OCI-LY7 (cell line): ENCODE measurements around the gene RASAL2. TPM values are rescaled to one million over a fixed set of nuclear protein-coding genes. Genes with fewer than 3 reads are reported as not detected.

Experiments
- BruUV-seq: library from RNA; stranded (reverse); fragments of 400-500 nt; replicated peaks from 2 replicates; lab custom pipeline; 2021; lab: Mats Ljungman, UMichigan
- CTCF ChIA-PET: fragments of 300-600 bp; sonication (Branson Sonifier 250); formaldehyde crosslinking; loops from one replicate; lab custom pipeline; 2022; ENCODE audit warnings: antibody characterized with exemption; ENCODE audit not compliant: unreplicated experiment; lab: Charles Lee
- POLR2A ChIA-PET: fragments of 300-600 bp; sonication (Branson Sonifier 250); formaldehyde crosslinking; loops from one replicate; lab custom pipeline; 2022; ENCODE audit warnings: antibody characterized with exemption; lab: Charles Lee
- DNase-seq: peaks from one replicate; pipeline ENCODE4 v3.0.0-alpha.2; 2015; ENCODE audit warnings: low spot score
- H2AFZ ChIP-seq: fragments of 200-600 bp; sonication (generic), shearing (Covaris generic); 2 replicates; pipeline ENCODE4 v1.6.1; 2014; ENCODE audit warnings: mild to moderate bottlenecking, antibody characterized with exemption, low read length, moderate library complexity
- H3K27ac ChIP-seq: fragments of 200-600 bp; sonication (generic); 2 replicates; pipeline ENCODE4 v1.5.1; 2014; ENCODE audit warnings: mixed run types, low read depth, mild to moderate bottlenecking, moderate library complexity, low read length, inconsistent platforms; ENCODE audit not compliant: poor library complexity, severe bottlenecking
- H3K36me3 ChIP-seq: fragments of 200-600 bp; sonication (generic); 2 replicates; pipeline ENCODE4 v1.6.1; 2014; ENCODE audit warnings: mild to moderate bottlenecking, antibody characterized with exemption, low read length, moderate library complexity, mixed read lengths; ENCODE audit not compliant: insufficient read depth
- H3K4me1 ChIP-seq: fragments of 200-600 bp; sonication (generic); 2 replicates; pipeline ENCODE4 v1.5.1; 2014; ENCODE audit warnings: mild to moderate bottlenecking, low read length; ENCODE audit not compliant: insufficient read depth, poor library complexity, severe bottlenecking
- H3K4me2 ChIP-seq: fragments of 200-600 bp; sonication (generic); 2 replicates; pipeline ENCODE4 v1.6.1; 2014; ENCODE audit warnings: mild to moderate bottlenecking, low read length
- H3K4me3 ChIP-seq: fragments of 200-600 bp; sonication (generic); 2 replicates; pipeline ENCODE4 v1.5.1; 2014; ENCODE audit warnings: mild to moderate bottlenecking, low read depth, low read length; ENCODE audit not compliant: poor library complexity, severe bottlenecking
- H3K79me2 ChIP-seq: fragments of 200-600 bp; sonication (generic); 2 replicates; pipeline ENCODE4 v1.6.1; 2016; ENCODE audit warnings: low read depth, mild to moderate bottlenecking, low read length, moderate library complexity, mixed read lengths; ENCODE audit not compliant: insufficient read depth
- H3K9me2 ChIP-seq: fragments of 200-600 bp; sonication (generic); 2 replicates; pipeline ENCODE4 v1.6.1; 2016; ENCODE audit warnings: mild to moderate bottlenecking, low read length, mixed read lengths; ENCODE audit not compliant: insufficient read depth
- H3K9me3 ChIP-seq: fragments of 200-600 bp; sonication (generic); 2 replicates; pipeline ENCODE4 v1.6.1; 2014; ENCODE audit warnings: mild to moderate bottlenecking, mixed run types, low read length, mixed read lengths
- H4K20me1 ChIP-seq: fragments of 200-600 bp; sonication (generic); 2 replicates; pipeline ENCODE4 v1.6.1; 2014; ENCODE audit warnings: mild to moderate bottlenecking, antibody characterized with exemption, low read length, moderate library complexity, mixed read lengths; ENCODE audit not compliant: insufficient read depth
- EZH2phosphoT487 ChIP-seq: fragments of 200-600 bp; sonication (generic); IDR thresholded peaks from 2 replicates; pipeline ENCODE4 v1.6.1; 2018; ENCODE audit warnings: low read depth, borderline replicate concordance, mild to moderate bottlenecking, mixed run types, antibody characterized with exemption, low read length, moderate library complexity, mixed read lengths
- intact Hi-C: fragments of 100-400 bp; cut with micrococcal nuclease; formaldehyde crosslinking; loops from one replicate; pipeline ENCODE4 v1.10.0; 2022; ENCODE audit not compliant: unreplicated experiment
- total RNA-seq, 2 experiments: library from RNA; depleted of rRNA in 1 of 2; stranded (reverse); fragments of >200 nt in 1 of 2; shearing (Covaris generic) in 1 of 2; gene quantifications; 2 replicates each; pipeline ENCODE4 v1.2.3, GENCODE V29; 2014 to 2022
- TF ChIP-seq, protein P1 (sequence below): fragments of 200-600 bp; sonication (generic); conservative IDR thresholded peaks from 2 replicates; pipeline ENCODE4 v1.5.1; 2014; ENCODE audit warnings: mild to moderate bottlenecking, antibody characterized with exemption, low read length, moderate library complexity, mixed read lengths

Gene RASAL2
- total RNA-seq, 2 experiments from 2014 or later, result 0.09 to 0.27 TPM

DNA sequence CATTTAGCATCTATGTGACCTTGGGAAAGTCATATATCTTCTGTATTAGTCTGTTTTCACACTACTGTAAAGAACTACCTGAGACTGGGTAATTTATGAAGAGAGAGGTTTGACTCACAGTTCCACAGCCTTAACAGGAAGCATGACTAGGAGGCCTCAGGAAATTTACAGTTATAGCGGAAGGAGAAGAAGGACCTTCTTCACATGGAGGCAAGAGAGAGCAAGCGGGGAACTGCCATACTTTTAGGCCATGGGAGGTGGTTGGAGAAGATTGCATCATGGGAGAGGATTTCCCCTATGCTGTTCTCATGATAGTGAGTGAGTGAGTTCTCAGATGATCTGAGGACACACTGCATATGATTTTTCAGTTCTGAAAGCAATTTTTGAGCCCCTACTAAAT lies 315.0 kb downstream of the RASAL2 start:
- ChIA-PET POLR2A (interaction anchor here (0.6 kb wide), 1 partner anchor 228 kb away, joined by 5 read pairs; no protein-coding TSS in a partner anchor), CTCF (no interaction called here)
- Histone ChIP-seq H2AFZ (no peak overlapping the region), H3K36me3 (no peaks in the 10 kb centered on the region), H3K4me2 (no peak overlapping the region), H3K4me1 (no peaks in the 10 kb centered on the region), H4K20me1 (no peaks in the 10 kb centered on the region), H3K4me3 (no peak overlapping the region), H3K9me2 (no peaks in the 10 kb centered on the region), H3K79me2 (no peaks in the 10 kb centered on the region), H3K9me3 (no peaks in the 10 kb centered on the region), H3K27ac (no peak overlapping the region)
- BruUV-seq, result no TSS peak
- no peak for DNase-seq
- TF ChIP-seq EZH2phosphoT487, result no peak
- TF ChIP-seq, protein P1, sequence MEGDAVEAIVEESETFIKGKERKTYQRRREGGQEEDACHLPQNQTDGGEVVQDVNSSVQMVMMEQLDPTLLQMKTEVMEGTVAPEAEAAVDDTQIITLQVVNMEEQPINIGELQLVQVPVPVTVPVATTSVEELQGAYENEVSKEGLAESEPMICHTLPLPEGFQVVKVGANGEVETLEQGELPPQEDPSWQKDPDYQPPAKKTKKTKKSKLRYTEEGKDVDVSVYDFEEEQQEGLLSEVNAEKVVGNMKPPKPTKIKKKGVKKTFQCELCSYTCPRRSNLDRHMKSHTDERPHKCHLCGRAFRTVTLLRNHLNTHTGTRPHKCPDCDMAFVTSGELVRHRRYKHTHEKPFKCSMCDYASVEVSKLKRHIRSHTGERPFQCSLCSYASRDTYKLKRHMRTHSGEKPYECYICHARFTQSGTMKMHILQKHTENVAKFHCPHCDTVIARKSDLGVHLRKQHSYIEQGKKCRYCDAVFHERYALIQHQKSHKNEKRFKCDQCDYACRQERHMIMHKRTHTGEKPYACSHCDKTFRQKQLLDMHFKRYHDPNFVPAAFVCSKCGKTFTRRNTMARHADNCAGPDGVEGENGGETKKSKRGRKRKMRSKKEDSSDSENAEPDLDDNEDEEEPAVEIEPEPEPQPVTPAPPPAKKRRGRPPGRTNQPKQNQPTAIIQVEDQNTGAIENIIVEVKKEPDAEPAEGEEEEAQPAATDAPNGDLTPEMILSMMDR, result no peak
- intact Hi-C loops, result no loop called here

DNA sequence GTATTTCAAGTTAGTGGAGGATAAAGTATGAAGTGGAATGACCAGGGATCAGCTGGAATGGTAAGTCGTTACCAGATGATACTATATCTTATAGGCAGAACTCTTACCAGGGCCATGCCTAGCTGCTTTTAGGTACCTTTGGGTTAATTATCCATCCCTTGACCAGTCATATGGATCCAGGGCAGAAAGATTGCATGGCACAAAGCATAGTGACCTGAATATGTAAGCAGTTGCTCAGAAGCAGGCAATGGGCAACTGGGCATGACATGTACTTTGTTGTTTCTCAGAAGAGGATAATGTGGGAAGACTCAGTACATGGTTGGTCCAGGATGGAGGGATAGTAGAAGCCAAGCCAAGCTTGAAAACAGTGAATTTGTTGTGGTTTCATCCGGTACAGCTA lies 315.6 kb downstream of the RASAL2 start:
- Histone ChIP-seq H2AFZ (no peak overlapping the region), H3K27ac (no peak overlapping the region), H3K9me3 (no peaks in the 10 kb centered on the region), H3K79me2 (no peaks in the 10 kb centered on the region), H3K9me2 (no peaks in the 10 kb centered on the region), H4K20me1 (no peaks in the 10 kb centered on the region), H3K36me3 (no peaks in the 10 kb centered on the region), H3K4me3 (no peak overlapping the region), H3K4me2 (no peak overlapping the region), H3K4me1 (no peaks in the 10 kb centered on the region)
- CTCF ChIA-PET, result no interaction called here
- POLR2A ChIA-PET, result no interaction called here
- DNase-seq, result no peak
- intact Hi-C loops, result no loop called here
- TF ChIP-seq, protein P1, result no peak
- no peak for TF ChIP-seq EZH2phosphoT487
- no TSS peak for BruUV-seq

DNA sequence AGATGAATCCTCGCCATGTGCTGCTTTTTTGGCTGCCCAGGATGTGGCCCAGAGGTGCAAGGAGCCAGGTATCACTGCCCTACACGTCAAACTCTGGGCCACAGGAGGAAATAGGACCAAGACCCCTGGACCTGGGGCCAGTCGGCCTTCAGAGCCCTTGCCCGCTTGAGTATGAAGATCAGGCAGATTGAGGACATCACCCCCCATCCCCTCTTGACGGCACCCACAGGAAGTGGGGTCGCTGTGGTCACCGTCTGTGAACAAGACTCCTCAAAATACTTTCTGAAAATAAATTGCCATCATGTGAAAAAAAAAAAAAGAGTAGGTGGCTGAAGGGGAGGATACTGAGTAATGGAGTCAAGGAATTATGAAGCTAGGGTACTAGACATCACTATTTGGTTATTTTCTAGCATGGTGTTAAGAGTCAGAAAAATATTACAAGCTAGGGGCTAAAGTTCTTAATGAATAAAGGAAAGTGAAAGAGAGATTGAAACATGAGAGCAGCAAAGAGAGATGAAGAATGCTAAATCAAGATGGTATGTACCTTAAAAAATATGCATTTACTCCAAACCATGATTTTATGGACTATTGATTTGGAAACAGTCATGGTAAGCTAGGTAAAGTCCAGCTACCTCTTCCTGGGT lies 318.0 kb downstream of the RASAL2 start:
- no peak overlapping the region for H3K4me3 ChIP-seq

More for the DNA sequence above, 318.0 kb downstream of the RASAL2 start:
- CTCF ChIA-PET, result no interaction called here
- H3K4me2 ChIP-seq, result no peak overlapping the region
- no peak for DNase-seq
- H4K20me1 ChIP-seq, result no peaks in the 10 kb centered on the region
- no peaks in the 10 kb centered on the region for H3K79me2 ChIP-seq
- TF ChIP-seq EZH2phosphoT487, result no peak
- TF ChIP-seq, protein P1, result no peak
- no TSS peak for BruUV-seq
- no peaks in the 10 kb centered on the region for H3K9me3 ChIP-seq
- H3K27ac ChIP-seq, result no peak overlapping the region
- no peaks in the 10 kb centered on the region for H3K4me1 ChIP-seq
- POLR2A ChIA-PET, result no interaction called here
- H2AFZ ChIP-seq, result no peak overlapping the region
- no peaks in the 10 kb centered on the region for H3K36me3 ChIP-seq
- no peaks in the 10 kb centered on the region for H3K9me2 ChIP-seq
- intact Hi-C loops, result no loop called here
